Mesenchymal stem cell (in vitro differentiated cells and primary cell): ENCODE measurements around the gene TMEM272.

Experiments
- DNase-seq: peaks from one replicate; pipeline ENCODE4 v3.0.0-alpha.2; 2013
- H2AFZ ChIP-seq: one replicate; pipeline ENCODE4 v1.6.1; 2013; ENCODE audit warnings: low read depth, mild to moderate bottlenecking, control low read depth, inconsistent platforms, low read length, moderate library complexity
- H2AK5ac ChIP-seq: 2 replicates; pipeline ENCODE4 v1.6.1; 2013; ENCODE audit warnings: low read length, moderate library complexity, mild to moderate bottlenecking, inconsistent platforms; ENCODE audit not compliant: severe bottlenecking
- H2BK120ac ChIP-seq: one replicate; pipeline ENCODE4 v1.6.1; 2013; ENCODE audit warnings: low read depth, mild to moderate bottlenecking, inconsistent platforms, low read length, moderate library complexity
- H2BK12ac ChIP-seq, 2 experiments: one replicate each; pipeline ENCODE4 v1.6.1; 2013; ENCODE audit warnings: inconsistent platforms in 2 of 2, low read length in 2 of 2, mild to moderate bottlenecking in 2 of 2, moderate library complexity in 2 of 2, control low read depth in 1 of 2
- H2BK15ac ChIP-seq: one replicate; pipeline ENCODE4 v1.6.1; 2013; ENCODE audit warnings: mild to moderate bottlenecking, low read depth, inconsistent platforms; ENCODE audit not compliant: poor library complexity, severe bottlenecking
- H2BK5ac ChIP-seq: 2 replicates; pipeline ENCODE4 v1.6.1; 2013; ENCODE audit warnings: low read depth, mild to moderate bottlenecking, low read length, control low read depth, inconsistent platforms; ENCODE audit not compliant: poor library complexity, severe bottlenecking
- H3K14ac ChIP-seq, 2 experiments: one replicate each; pipeline ENCODE4 v1.6.1; 2013; ENCODE audit warnings: inconsistent platforms in 2 of 2, low read length in 2 of 2, control low read depth in 1 of 2, mild to moderate bottlenecking in 1 of 2, moderate library complexity in 1 of 2
- H3K18ac ChIP-seq, 2 experiments: one replicate each; pipeline ENCODE4 v1.6.1; 2013; ENCODE audit warnings: inconsistent platforms in 2 of 2, low read length in 2 of 2, control low read depth in 1 of 2, low read depth in 1 of 2, mild to moderate bottlenecking in 1 of 2
- H3K23ac ChIP-seq, 2 experiments: one replicate each; pipeline ENCODE4 v1.6.1; 2013; ENCODE audit warnings: inconsistent platforms in 2 of 2, low read length in 2 of 2, mild to moderate bottlenecking in 2 of 2, moderate library complexity in 2 of 2, control low read depth in 1 of 2
- H3K27ac ChIP-seq: 2 replicates; pipeline ENCODE4 v1.5.1; 2013; ENCODE audit warnings: mild to moderate bottlenecking, moderate library complexity, low read length, control low read depth, inconsistent platforms; ENCODE audit not compliant: poor library complexity, severe bottlenecking
- H3K27me3 ChIP-seq, 2 experiments: 2 replicates each; pipeline versions ENCODE4 v1.6.1 to v1.7.0; 2013; ENCODE audit warnings: low read length in 2 of 2, mild to moderate bottlenecking in 2 of 2, moderate library complexity in 2 of 2, control low read depth in 1 of 2, inconsistent platforms in 1 of 2; ENCODE audit not compliant: control insufficient read depth in 1 of 2, insufficient read depth in 1 of 2
- H3K36me3 ChIP-seq, 2 experiments: 2 replicates each; pipeline versions ENCODE4 v1.6.1 to v1.7.0; 2013; ENCODE audit warnings: low read length in 2 of 2, control low read depth in 1 of 2, inconsistent platforms in 1 of 2, low read depth in 1 of 2, mild to moderate bottlenecking in 1 of 2; ENCODE audit not compliant: insufficient read depth in 2 of 2, control insufficient read depth in 1 of 2
- H3K4ac ChIP-seq, 2 experiments: one replicate each; pipeline ENCODE4 v1.6.1; 2013; ENCODE audit warnings: inconsistent platforms in 2 of 2, low read length in 2 of 2, mild to moderate bottlenecking in 2 of 2, moderate library complexity in 2 of 2, control low read depth in 1 of 2, low read depth in 1 of 2
- H3K4me1 ChIP-seq: 2 replicates; pipeline ENCODE4 v1.6.1; 2013; ENCODE audit warnings: low read depth, low read length, control low read depth; ENCODE audit not compliant: control insufficient read depth, insufficient read depth
- H3K4me2 ChIP-seq: 2 replicates; pipeline ENCODE4 v1.6.1; 2013; ENCODE audit warnings: low read length, mild to moderate bottlenecking, inconsistent platforms; ENCODE audit not compliant: poor library complexity, severe bottlenecking
- H3K4me3 ChIP-seq, 2 experiments: 2 replicates each; pipeline versions ENCODE4 v1.5.1 to v1.7.0; 2013; ENCODE audit warnings: low read length in 2 of 2, mild to moderate bottlenecking in 2 of 2, control low read depth in 1 of 2, low read depth in 1 of 2; ENCODE audit not compliant: insufficient read depth in 1 of 2
- H3K79me1 ChIP-seq: replicated peaks from 2 replicates; pipeline ENCODE4 v1.6.1; 2013; ENCODE audit warnings: mild to moderate bottlenecking, control low read depth, low read length, inconsistent platforms; ENCODE audit not compliant: poor library complexity, severe bottlenecking
- H3K9ac ChIP-seq: 2 replicates; pipeline ENCODE4 v1.7.0; 2013; ENCODE audit warnings: mild to moderate bottlenecking, low read length, moderate library complexity
- H3K9me3 ChIP-seq: 2 replicates; pipeline ENCODE4 v1.7.0; 2013; ENCODE audit warnings: mild to moderate bottlenecking, low read length; ENCODE audit not compliant: control insufficient read depth
- H4K8ac ChIP-seq: one replicate; pipeline ENCODE4 v1.6.1; 2013; ENCODE audit warnings: inconsistent platforms, mild to moderate bottlenecking, low read length, moderate library complexity
- H4K91ac ChIP-seq: one replicate; pipeline ENCODE4 v1.6.1; 2013; ENCODE audit warnings: mild to moderate bottlenecking, low read length, inconsistent platforms
- WGBS: methylation state at CpG from one replicate; pipeline ENCODE4 v1.1.7; 2013; ENCODE audit warnings: mixed read lengths; 5-methylcytosine and 5-hydroxymethylcytosine counted together

TMEM272 gene

DNA sequence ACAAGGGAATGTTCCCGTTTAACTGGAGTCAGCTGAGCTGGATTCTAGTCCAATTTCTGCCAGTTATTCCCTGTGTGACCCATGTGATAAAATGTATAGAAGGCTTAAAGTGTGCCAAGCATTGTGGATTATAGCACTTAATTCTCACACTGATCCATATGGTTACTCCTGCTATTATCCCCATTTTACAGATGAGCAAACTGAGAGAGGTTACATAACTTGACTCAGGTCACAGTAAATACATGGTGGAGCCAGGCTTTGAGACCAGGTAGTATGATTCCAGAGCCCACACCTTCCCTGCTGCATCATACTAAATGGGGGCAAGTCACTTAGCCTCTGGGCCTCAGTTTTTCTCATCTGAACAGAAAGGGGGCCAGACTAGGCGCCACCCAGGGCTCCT is 39.1 kb downstream of the TMEM272 start:
- WGBS, result 100% methylated on average over 1 of the region's 2 CpGs
- H3K27ac ChIP-seq, result no peak overlapping the region
- H3K4me3 ChIP-seq, result no peak overlapping the region
- no peaks in the 10 kb centered on the region for H3K9me3 ChIP-seq
- H3K14ac ChIP-seq, result no peak overlapping the region
- no peak overlapping the region for H4K8ac ChIP-seq
- no peak overlapping the region for H2BK15ac ChIP-seq
- H3K27me3 ChIP-seq, result no peaks in the 10 kb centered on the region
- H2AK5ac ChIP-seq, result no peak overlapping the region
- DNase-seq, result no peak
- H3K36me3 ChIP-seq, result no peaks in the 10 kb centered on the region
- peaks cover 9% of the 10 kb centered on the region for H3K79me1 ChIP-seq
- H4K91ac ChIP-seq, result no peak overlapping the region
- no peak overlapping the region for H2BK12ac ChIP-seq
- H2BK120ac ChIP-seq, result no peak overlapping the region
- no peak overlapping the region for H2BK5ac ChIP-seq
- no peak overlapping the region for H3K4ac ChIP-seq
- H3K23ac ChIP-seq, result no peak overlapping the region
- no peak overlapping the region for H3K9ac ChIP-seq
- no peak overlapping the region for H3K4me2 ChIP-seq
- no peak overlapping the region for H2AFZ ChIP-seq
- H3K4me1 ChIP-seq, result peaks cover 16% of the 10 kb centered on the region
- no peak overlapping the region for H3K18ac ChIP-seq

DNA sequence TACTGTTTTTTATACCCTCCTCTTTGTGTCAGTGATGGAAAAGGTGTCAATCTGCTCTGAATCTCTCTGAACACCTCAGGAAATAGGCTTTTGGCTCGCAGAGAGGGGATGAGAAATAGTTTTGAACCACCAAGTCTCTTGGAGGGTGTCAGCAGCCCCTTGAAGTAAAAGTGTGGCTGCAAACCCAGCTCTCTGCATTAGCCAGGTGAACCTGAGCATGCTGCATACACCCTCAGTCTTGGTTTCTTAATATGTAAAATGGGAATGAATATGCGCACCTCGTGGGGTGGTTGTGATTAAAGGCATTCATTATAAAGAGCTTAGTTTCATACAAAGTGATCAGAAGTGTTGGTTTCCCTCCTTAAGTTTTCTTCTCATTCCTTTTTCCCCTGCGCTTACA is 39.7 kb downstream of the TMEM272 start:
- Histone ChIP-seq H3K27ac (no peak overlapping the region), H3K27me3 (no peaks in the 10 kb centered on the region), H4K8ac (no peak overlapping the region), H3K4ac (no peak overlapping the region), H3K23ac (no peak overlapping the region), H3K36me3 (no peaks in the 10 kb centered on the region), H2BK12ac (no peak overlapping the region), H3K79me1 (peaks cover 9% of the 10 kb centered on the region), H3K9ac (no peak overlapping the region), H2BK15ac (no peak overlapping the region), H3K4me2 (no peak overlapping the region), H3K9me3 (no peaks in the 10 kb centered on the region), H3K18ac (no peak overlapping the region), H4K91ac (no peak overlapping the region), H3K4me3 (no peak overlapping the region), H3K4me1 (peaks cover 16% of the 10 kb centered on the region), H2AFZ (no peak overlapping the region), H2AK5ac (no peak overlapping the region), H2BK120ac (no peak overlapping the region), H3K14ac (no peak overlapping the region), H2BK5ac (no peak overlapping the region)
- no peak for DNase-seq
- WGBS, result 99% methylated on average over 2 of the region's 4 CpGs

DNA sequence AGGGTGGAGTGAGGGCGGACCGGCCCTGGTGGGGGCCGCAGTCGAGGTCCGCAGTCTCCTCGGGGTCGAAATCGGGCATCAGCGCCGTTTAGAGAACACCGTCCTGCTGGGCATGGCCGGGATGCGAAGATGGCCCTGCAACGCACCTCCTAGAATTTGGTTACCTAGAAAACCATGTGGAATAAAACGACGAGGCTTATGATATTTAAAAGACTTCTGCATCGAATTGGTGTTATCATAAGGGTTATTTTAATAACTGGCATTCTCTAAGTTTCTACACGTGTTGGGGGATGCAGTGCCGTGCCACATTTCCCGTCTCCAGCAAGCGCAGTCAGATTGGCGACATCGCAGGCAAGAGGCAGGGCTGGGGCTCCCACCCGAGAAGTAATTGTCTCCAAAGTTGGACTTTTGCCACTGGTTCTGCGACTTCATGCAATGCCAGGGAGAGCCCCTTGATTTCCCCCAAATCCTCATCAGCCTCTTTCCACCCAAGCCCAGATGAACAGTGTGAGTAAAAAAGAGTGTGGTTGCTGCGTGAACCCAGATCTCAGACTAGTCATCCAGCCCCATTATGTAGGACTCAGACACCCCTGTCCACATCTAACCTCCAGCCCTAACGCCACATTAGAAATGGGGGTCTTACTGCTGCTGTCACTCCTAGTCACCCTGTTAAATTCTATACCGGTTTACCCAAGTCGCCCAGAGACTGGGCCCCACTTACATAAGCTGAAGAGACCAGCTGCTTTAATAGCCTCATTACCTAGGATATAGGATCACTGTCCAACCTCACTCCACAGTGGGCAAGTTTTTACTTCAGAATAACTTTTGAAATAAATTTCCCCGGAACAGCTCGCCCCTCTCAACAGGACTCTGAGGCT is 40.4 kb downstream of the TMEM272 start:
- Histone ChIP-seq H3K27me3 (peaks cover 0 to 4% of the 10 kb centered on the region in 2 experiments), H2BK12ac (no peak overlapping the region), H3K18ac (peak overlapping the region; percentile 75 to 96), H4K8ac (peak overlapping the region; percentile 94), H3K9me3 (no peaks in the 10 kb centered on the region), H3K4me3 (peak overlapping the region; percentile 87 to 94), H2BK15ac (peak overlapping the region; percentile 92), H2BK120ac (no peak overlapping the region), H3K4me2 (peak overlapping the region; percentile 60), H3K79me1 (peaks cover 9% of the 10 kb centered on the region), H3K14ac (no peak overlapping the region), H3K36me3 (no peaks in the 10 kb centered on the region), H3K4ac (peak overlapping the region in 1 of 2 experiments; percentile 89), H3K9ac (peak overlapping the region; percentile 94), H2AK5ac (peak overlapping the region; percentile 4), H3K4me1 (peaks cover 16% of the 10 kb centered on the region), H3K27ac (no peak overlapping the region), H3K23ac (no peak overlapping the region), H2BK5ac (no peak overlapping the region), H2AFZ (peak overlapping the region; percentile 60), H4K91ac (peak overlapping the region; percentile 70)
- DNase-seq, result no peak
- 28% methylated on average over 31 of the region's 31 CpGs for WGBS

DNA sequence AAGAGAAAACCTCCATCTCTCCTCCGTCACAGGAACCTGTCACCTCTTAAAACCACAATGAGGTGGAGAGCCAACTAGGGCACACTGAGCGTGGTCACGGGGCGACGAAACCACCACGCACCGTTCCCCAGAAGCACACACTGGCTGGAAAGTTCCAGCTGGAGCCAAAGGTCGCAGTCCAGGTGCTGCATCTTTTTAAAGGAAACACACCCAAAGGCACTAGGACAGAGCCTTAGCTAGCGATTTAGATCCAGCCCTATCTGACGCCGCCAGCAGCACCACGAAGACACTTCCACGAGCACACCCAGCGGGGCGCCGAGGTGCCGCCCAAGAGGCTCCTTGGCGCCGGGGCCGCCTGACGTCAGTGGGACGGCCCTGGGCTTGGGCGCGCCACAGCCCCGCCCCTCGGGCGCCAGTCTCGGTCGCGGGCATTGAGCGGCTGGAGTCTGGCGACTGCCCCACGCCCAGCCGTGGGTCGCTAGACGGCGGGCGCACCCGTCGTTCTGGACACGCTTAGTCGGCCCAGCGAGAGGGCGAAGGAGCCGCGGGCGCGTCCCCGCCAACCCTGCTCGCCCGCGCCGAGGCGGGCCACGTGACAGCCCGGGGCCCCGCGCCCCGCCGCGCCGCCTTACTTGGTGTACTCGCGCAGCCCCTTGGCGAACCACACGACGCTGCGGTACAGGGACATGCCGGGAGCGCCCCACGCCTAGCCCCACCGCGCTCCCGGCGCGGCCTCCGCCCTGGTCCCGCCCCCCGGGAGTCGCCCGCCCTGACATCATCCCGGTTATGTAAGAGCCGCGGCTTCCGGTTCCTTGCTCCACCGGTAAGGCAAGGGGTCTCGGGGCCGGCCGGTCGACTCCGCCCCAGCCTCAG is 41.3 kb downstream of the TMEM272 start, which contains the start of gene DHRS12:
Gene DHRS12 (minus strand): TSS at position 742 of the 873 bp plus-strand sequence. CDS start 4,504 bp downstream, outside the sequence.
- Histone ChIP-seq H2BK15ac (peak within 1 kb of the TSS; percentile 92), H3K27ac (no peak within 1 kb of the TSS)
- peak; percentile 87 for DNase-seq

More for the DNA sequence above, 41.3 kb downstream of the TMEM272 start, which contains the start of gene DHRS12:
- peak within 1 kb of the TSS; percentile 7 to 70 for H3K23ac ChIP-seq
- H3K4me2 ChIP-seq, result peak within 1 kb of the TSS; percentile 60
- H4K91ac ChIP-seq, result peak within 1 kb of the TSS; percentile 99
- peaks cover 16% of the 10 kb centered on the region for H3K4me1 ChIP-seq
- peak within 1 kb of the TSS; percentile 2 to 66 for H2BK12ac ChIP-seq
- peak within 1 kb of the TSS; percentile 36 for H2BK5ac ChIP-seq
- peaks cover 0 to 4% of the 10 kb centered on the region in 2 experiments for H3K27me3 ChIP-seq
- peak within 1 kb of the TSS in 1 of 2 experiments; percentile 96 for H3K14ac ChIP-seq
- peak within 1 kb of the TSS; percentile 90 for H2AFZ ChIP-seq
- peak within 1 kb of the TSS; percentile 89 to 95 for H3K4ac ChIP-seq
- peak within 1 kb of the TSS; percentile 94 for H4K8ac ChIP-seq
- no peaks in the 10 kb centered on the region for H3K9me3 ChIP-seq
- peak within 1 kb of the TSS; percentile 94 for H3K9ac ChIP-seq
- peak within 1 kb of the TSS; percentile 77 for H2BK120ac ChIP-seq
- H3K4me3 ChIP-seq, result peak within 1 kb of the TSS; percentile 87 to 94
- H3K36me3 ChIP-seq, result peaks cover 0 to 4% of the 10 kb centered on the region in 2 experiments
- peaks cover 9% of the 10 kb centered on the region for H3K79me1 ChIP-seq
- peak within 1 kb of the TSS; percentile 4 for H2AK5ac ChIP-seq
- WGBS, result 1% methylated on average over 68 of the region's 91 CpGs
- H3K18ac ChIP-seq, result peak within 1 kb of the TSS; percentile 96
